Measurements from ENCODE around the gene RAB36.

RAB36 gene

DNA sequence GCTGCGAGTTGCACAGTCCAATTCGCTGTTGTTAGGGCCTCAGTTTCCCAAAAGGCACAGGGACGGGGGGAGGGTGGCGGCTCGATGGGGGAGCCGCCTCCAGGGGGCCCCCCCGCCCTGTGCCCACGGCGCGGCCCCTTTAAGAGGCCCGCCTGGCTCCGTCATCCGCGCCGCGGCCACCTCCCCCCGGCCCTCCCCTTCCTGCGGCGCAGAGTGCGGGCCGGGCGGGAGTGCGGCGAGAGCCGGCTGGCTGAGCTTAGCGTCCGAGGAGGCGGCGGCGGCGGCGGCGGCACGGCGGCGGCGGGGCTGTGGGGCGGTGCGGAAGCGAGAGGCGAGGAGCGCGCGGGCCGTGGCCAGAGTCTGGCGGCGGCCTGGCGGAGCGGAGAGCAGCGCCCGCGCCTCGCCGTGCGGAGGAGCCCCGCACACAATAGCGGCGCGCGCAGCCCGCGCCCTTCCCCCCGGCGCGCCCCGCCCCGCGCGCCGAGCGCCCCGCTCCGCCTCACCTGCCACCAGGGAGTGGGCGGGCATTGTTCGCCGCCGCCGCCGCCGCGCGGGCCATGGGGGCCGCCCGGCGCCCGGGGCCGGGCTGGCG, 35.1 kb downstream of the RAB36 start, which contains the start of gene BCR:
BCR (plus strand) TSS at position 209 of the 592 bp plus-strand sequence. CDS start 452 bp downstream, outside the sequence.
- DNase-seq (ENCODE audit: extremely low spot score) = peak; percentile 87
- ChIA-PET POLR2A (no interaction called here), CTCF (interaction anchor here (0.6 to 1.4 kb wide), 4 partner anchors 102 to 205 kb away, joined by 3 to 5 read pairs (median 3); no protein-coding TSS in a partner anchor)
- TF ChIP-seq BHLHE40 (IDR thresholded peaks at IDR 0.05; ENCODE audit: borderline replicate concordance) (no peak), SUZ12 (IDR thresholded peaks at IDR 0.05) (no peak), ARNT (IDR thresholded peaks at IDR 0.05) (no peak), TARDBP (IDR thresholded peaks at IDR 0.05) (no peak), LEF1 (IDR thresholded peaks at IDR 0.05; ENCODE audit: borderline replicate concordance) (no peak), FOXM1 (IDR thresholded peaks at IDR 0.05; ENCODE audit: borderline replicate concordance) (no peak), ZNF384 (IDR thresholded peaks at IDR 0.05) (no peak), ELF4 (IDR thresholded peaks at IDR 0.05) (no peak), NFRKB (IDR thresholded peaks at IDR 0.05) (no peak), HDGF (IDR thresholded peaks at IDR 0.05; ENCODE audit: borderline replicate concordance) (no peak)

DNA sequence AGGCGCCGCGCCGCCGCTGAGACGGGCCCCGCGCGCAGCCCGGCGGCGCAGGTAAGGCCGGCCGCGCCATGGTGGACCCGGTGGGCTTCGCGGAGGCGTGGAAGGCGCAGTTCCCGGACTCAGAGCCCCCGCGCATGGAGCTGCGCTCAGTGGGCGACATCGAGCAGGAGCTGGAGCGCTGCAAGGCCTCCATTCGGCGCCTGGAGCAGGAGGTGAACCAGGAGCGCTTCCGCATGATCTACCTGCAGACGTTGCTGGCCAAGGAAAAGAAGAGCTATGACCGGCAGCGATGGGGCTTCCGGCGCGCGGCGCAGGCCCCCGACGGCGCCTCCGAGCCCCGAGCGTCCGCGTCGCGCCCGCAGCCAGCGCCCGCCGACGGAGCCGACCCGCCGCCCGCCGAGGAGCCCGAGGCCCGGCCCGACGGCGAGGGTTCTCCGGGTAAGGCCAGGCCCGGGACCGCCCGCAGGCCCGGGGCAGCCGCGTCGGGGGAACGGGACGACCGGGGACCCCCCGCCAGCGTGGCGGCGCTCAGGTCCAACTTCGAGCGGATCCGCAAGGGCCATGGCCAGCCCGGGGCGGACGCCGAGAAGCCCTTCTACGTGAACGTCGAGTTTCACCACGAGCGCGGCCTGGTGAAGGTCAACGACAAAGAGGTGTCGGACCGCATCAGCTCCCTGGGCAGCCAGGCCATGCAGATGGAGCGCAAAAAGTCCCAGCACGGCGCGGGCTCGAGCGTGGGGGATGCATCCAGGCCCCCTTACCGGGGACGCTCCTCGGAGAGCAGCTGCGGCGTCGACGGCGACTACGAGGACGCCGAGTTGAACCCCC, 35.8 kb downstream of the RAB36 start:
- ChIA-PET CTCF (interaction anchor here (0.6 to 1.5 kb wide), 5 partner anchors 101 to 205 kb away, joined by 3 to 6 read pairs (median 3); no protein-coding TSS in a partner anchor), POLR2A (interaction anchor here (0.7 kb wide), 1 partner anchor 101 kb away, joined by 6 read pairs; no protein-coding TSS in a partner anchor)
- DNase-seq (ENCODE audit: extremely low spot score) = no peak
- TF ChIP-seq L3MBTL2 (conservative IDR thresholded peaks at IDR 0.05) (peak; percentile 9; the same call in 1 of the 2 replicates), LEF1 (IDR thresholded peaks at IDR 0.05; ENCODE audit: borderline replicate concordance) (no peak)

DNA sequence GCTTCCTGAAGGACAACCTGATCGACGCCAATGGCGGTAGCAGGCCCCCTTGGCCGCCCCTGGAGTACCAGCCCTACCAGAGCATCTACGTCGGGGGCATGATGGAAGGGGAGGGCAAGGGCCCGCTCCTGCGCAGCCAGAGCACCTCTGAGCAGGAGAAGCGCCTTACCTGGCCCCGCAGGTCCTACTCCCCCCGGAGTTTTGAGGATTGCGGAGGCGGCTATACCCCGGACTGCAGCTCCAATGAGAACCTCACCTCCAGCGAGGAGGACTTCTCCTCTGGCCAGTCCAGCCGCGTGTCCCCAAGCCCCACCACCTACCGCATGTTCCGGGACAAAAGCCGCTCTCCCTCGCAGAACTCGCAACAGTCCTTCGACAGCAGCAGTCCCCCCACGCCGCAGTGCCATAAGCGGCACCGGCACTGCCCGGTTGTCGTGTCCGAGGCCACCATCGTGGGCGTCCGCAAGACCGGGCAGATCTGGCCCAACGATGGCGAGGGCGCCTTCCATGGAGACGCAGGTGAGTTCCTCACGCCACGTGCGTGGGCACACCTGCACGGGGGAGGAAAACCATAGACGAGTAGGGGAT, 36.5 kb downstream of the RAB36 start:
- CTCF ChIA-PET = interaction anchor here (1.0 to 1.5 kb wide), 2 partner anchors 9 to 100 kb away, joined by 3 to 6 read pairs; no protein-coding TSS in a partner anchor
- TF ChIP-seq, protein P1, sequence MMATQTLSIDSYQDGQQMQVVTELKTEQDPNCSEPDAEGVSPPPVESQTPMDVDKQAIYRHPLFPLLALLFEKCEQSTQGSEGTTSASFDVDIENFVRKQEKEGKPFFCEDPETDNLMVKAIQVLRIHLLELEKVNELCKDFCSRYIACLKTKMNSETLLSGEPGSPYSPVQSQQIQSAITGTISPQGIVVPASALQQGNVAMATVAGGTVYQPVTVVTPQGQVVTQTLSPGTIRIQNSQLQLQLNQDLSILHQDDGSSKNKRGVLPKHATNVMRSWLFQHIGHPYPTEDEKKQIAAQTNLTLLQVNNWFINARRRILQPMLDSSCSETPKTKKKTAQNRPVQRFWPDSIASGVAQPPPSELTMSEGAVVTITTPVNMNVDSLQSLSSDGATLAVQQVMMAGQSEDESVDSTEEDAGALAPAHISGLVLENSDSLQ (IDR thresholded peaks at IDR 0.05) = no peak
- TF ChIP-seq L3MBTL2 (conservative IDR thresholded peaks at IDR 0.05) = 0 out of 2 replicates have a peak, but pooled peaks have one; percentile 12
- no peak for DNase-seq (ENCODE audit: extremely low spot score)
- POLR2A ChIA-PET = no interaction called here

DNA sequence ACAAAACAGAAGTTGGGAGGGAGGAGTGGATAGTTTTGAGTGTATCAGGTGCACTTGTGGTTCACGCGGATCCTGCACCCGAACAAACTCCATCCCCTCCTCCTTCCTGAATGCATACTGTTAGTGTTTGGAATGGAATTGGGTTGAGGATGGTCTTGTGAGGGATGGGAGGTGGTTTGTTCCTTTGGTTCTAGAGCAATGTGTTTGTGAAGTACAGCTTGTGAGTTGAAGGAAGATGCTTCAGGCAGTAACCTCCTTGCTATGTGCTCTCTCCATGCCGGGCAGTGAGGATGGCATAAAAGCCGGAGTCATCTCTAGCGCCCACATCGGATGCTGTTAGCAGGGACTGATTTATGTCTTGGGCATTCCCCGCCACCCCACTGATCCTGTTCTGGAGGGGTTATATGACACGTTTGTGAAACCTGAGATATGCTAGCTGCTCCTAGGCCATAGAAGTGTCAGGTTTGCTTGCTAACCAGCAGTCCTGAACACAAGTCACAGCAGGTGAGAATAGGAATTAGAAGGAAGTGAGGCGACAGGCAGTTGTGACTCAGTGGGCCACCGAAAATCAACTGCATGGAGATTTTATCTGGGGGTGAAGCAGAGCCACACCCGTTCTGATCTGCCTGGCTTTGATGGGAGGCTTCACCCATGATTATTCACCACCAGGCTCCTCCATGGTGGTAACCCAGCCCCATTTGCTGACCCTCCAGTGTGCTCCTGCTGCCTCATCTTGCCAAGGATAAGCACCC, 37.2 kb downstream of the RAB36 start:
- ChIA-PET CTCF (interaction anchor here (1.0 to 1.5 kb wide), 2 partner anchors 8 to 99 kb away, joined by 3 to 6 read pairs; no protein-coding TSS in a partner anchor), POLR2A (no interaction called here)
- TF ChIP-seq CTBP1 (IDR thresholded peaks at IDR 0.05; ENCODE audit: borderline replicate concordance) (peak; percentile 57; the same call in 1 of the 2 replicates), ELF4 (IDR thresholded peaks at IDR 0.05) (no peak), L3MBTL2 (conservative IDR thresholded peaks at IDR 0.05) (0 out of 2 replicates have a peak, but pooled peaks have one; percentile 0), SP1 (IDR thresholded peaks at IDR 0.05) (no peak), HDGF (IDR thresholded peaks at IDR 0.05; ENCODE audit: borderline replicate concordance) (no peak), ARNT (IDR thresholded peaks at IDR 0.05) (peak; percentile 57; the same call in 1 of the 2 replicates)
- TF ChIP-seq, protein P1 (IDR thresholded peaks at IDR 0.05) = peak; percentile 96
- DNase-seq (ENCODE audit: extremely low spot score) = peak; percentile 66

DNA sequence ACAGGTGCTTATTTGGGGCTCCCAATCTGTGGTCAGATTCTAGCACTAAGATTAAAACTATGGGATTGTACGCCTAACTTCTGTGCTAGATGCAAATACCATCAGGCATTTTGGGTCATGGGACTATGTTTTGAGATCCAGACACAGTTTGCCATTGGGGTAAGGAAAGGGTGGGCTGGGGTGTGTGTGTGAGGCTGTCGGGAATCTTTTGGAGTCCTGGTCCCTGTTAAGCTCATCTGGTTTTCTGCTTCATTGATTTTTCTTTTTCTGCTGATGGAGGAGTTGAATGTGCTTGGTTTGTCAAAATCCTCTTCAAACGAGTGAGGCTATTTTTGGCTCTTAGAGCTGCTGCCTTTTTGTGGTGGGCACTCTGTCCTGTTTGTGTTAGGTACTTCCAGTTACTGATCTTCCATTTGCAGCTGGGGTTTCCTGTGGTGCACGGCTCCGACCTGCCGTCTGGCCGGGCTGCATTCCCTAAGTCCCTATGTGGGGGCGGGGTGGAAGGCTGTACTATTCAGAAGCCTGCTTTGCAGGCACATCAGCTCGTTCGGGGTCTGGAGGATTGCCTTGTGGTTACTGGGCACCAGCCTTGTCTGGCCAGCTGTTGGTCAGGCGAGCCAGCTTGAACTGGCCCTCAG, 37.9 kb downstream of the RAB36 start:
- CTCF ChIA-PET = interaction anchor here (0.8 kb wide), 1 partner anchor 96 kb away, joined by 3 read pairs; no protein-coding TSS in a partner anchor
- peak; percentile 68 for DNase-seq (ENCODE audit: extremely low spot score)
- POLR2A ChIA-PET = no interaction called here
- no peak for TF ChIP-seq LEF1 (IDR thresholded peaks at IDR 0.05; ENCODE audit: borderline replicate concordance)
- TF ChIP-seq ELF4 (IDR thresholded peaks at IDR 0.05) = no peak
- no peak for TF ChIP-seq CTBP1 (IDR thresholded peaks at IDR 0.05; ENCODE audit: borderline replicate concordance)
- no peak for TF ChIP-seq ZNF384 (IDR thresholded peaks at IDR 0.05)
- TF ChIP-seq TARDBP (IDR thresholded peaks at IDR 0.05) = no peak
- TF ChIP-seq ARNT (IDR thresholded peaks at IDR 0.05) = no peak
- TF ChIP-seq FOXA1 (IDR thresholded peaks at IDR 0.05) = no peak
- TF ChIP-seq SP1 (IDR thresholded peaks at IDR 0.05) = no peak
- TF ChIP-seq L3MBTL2 (conservative IDR thresholded peaks at IDR 0.05) = no peak
- TF ChIP-seq FOXM1 (IDR thresholded peaks at IDR 0.05; ENCODE audit: borderline replicate concordance) = no peak
- no peak for TF ChIP-seq HDGF (IDR thresholded peaks at IDR 0.05; ENCODE audit: borderline replicate concordance)
- no peak for TF ChIP-seq FOXK2 (IDR thresholded peaks at IDR 0.05)
- no peak for TF ChIP-seq SUZ12 (IDR thresholded peaks at IDR 0.05)
- TF ChIP-seq NFRKB (IDR thresholded peaks at IDR 0.05) = no peak
- TF ChIP-seq, protein P1 (IDR thresholded peaks at IDR 0.05) = no peak
